GM19372 (cell line): ENCODE measurements around the gene IFI27L1.

Source experiments
- ATAC-seq: cut with Tn5 transposase; IDR thresholded peaks from one replicate; pipeline ENCODE4 v1.9.1; 2021; ENCODE audit warnings: mild to moderate bottlenecking, low read depth, moderate library complexity; ENCODE audit not compliant: unreplicated experiment

IFI27L1 gene

GRCh38 chr14:94080621-94081385 is at the start of gene IFI27L1, which contains the start of gene DDX24:
Gene IFI27L1, plus strand, starts transcription at chr14:94081310. Its CDS starts 15,628 bp downstream, at chr14:94096938.
Gene DDX24, minus strand, starts transcription at chr14:94081202. Its CDS starts 1,460 bp downstream, at chr14:94079742.
- ATAC-seq: peak; percentile 98

GRCh38 chr14:94031883-94032279 is 49.2 kb upstream of the IFI27L1 start:
- no peak for ATAC-seq

DNA sequence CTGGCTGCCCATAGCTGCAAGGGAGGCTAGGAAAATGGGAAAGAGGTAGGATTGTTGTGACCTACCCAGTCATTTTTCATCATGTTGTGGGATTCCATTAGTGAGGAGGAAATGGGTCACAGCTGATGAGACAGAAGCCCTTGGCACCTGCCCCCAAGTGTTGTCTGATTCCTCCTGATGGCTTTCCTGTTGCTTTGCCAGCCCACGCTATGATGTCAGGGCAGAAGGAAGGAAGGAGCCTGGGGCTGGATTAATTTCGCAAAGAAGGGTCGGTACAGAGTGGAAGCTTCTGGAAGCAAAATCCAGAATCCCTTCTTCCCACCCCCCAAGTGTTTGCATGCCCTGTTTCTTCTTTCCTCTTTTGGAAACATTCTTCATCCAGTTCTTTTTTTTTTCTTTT is 46.2 kb upstream of the IFI27L1 start:
- ATAC-seq: no peak

DNA sequence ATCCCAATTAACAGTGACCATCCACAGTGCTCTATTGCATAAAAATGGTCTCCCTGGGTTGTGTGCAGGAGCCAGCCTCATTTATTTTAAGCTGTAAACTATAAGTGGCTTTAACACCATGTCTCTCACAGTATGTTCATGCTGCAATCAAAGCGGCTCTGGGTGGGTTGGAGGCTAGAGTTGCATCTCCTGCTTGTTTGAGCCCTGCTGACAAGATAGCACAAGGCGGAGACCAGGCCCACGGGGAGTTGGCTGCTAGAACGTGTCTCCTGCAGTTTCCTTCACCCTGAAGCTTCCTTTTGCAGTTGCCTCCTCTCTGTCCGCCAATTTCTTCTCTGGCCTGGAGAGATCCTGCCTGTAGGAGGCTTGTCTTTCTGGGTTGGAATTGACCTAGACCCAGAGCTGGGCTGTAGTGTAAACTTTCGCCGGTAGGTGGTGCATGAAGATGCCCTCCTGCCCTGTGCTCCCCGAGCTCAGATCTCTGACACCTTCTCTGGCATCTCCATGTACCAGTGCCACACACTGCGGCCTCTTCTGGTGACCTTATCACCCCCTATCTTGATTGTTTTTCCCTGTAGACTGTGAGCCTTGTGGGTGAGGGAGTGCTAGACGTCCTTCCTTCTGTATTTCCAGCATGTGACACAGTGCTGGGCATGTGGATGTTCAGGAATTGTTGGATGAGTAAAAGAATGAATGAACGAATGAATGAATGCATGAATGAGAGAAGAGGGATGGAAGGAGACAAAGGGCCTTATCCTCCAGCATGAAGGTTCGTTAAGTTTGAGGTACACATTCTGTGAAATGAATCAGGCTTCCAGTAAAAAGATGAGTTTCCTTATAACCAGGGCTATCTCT is 44.6 kb upstream of the IFI27L1 start:
- ATAC-seq: peak; percentile 90

GRCh38 chr14:94037954-94038353 is 43.2 kb upstream of the IFI27L1 start:
- ATAC-seq: no peak

GRCh38 chr14:94038510-94038909 is 42.6 kb upstream of the IFI27L1 start:
- no peak for ATAC-seq

GRCh38 chr14:94038921-94039629 is 42.0 kb upstream of the IFI27L1 start:
- no peak for ATAC-seq

- ATAC-seq: no peak
These were observed 40.9 kb upstream of the IFI27L1 start for GRCh38 chr14:94040247-94040646.

- ATAC-seq: no peak
These were observed 40.3 kb upstream of the IFI27L1 start for GRCh38 chr14:94040796-94041195.

DNA sequence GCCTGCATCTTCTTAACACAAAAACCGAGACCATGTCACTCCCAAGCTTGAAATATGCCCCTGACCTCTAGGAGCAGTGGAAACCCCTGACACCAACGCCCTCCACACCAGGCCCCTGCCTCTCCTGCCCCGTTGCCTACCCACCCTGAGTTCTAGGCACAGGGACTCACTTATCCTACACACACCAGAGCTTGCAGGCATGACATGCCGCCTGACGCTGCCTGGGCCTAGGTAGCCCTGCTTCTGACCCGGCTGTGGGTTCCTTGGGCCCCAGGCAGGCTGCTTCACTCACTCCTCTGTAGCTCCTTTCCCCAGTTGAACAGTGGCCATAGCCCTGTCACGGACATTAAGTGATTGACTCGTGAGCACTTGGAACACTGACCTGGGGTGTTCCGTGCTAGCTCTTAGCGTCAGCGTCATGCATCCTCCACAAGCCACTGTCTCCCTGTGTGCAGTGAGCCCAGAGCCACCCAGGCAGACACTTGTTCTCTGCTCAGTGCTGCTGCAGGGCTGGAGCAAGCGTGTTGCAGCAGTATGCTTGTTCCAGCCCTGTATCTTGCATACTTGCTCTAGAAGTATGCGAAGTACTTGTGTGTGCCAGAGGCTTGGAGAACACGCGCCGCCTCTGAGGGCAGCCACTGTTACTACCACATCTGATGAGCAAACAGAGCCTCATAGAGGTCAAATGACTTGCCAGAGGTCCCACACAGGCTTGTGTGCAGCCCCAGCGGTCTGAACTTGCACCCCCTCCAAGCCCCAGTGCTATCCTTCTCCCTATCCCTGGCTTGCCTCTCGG is 39.4 kb upstream of the IFI27L1 start:
- no peak for ATAC-seq

GRCh38 chr14:94042433-94043091 is 38.5 kb upstream of the IFI27L1 start:
- no peak for ATAC-seq

DNA sequence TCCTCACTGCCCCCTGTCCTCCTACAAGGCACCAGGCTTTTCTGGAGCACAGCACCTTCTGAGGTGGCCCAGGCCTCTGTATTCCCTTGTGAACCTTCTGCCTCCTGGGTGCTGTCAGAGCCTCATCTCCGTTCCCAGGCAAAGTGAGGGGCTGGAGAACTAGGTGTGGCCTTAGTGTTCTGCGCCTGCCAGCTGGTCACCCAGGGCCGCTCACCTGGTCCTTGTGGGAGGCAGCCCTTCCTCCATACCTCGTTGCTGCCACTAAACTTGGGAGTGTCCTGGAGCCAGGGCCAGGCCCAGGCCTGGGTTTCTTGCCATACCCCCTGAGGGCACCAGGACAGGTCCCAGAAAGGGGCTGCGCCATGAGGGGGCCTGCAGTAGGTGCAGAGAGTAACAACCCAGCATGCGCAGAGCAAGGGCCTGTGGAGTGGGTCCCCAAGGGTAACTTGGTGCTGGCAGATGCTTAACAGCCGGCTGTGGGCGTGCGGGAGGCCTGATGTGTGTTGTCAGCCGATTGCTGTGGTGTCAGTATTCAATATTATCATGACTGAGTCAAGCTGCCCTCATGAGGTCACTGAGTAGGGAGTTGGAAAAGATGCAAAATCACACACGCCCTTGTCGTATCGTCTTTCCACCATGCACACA is 37.9 kb upstream of the IFI27L1 start:
- no peak for ATAC-seq

DNA sequence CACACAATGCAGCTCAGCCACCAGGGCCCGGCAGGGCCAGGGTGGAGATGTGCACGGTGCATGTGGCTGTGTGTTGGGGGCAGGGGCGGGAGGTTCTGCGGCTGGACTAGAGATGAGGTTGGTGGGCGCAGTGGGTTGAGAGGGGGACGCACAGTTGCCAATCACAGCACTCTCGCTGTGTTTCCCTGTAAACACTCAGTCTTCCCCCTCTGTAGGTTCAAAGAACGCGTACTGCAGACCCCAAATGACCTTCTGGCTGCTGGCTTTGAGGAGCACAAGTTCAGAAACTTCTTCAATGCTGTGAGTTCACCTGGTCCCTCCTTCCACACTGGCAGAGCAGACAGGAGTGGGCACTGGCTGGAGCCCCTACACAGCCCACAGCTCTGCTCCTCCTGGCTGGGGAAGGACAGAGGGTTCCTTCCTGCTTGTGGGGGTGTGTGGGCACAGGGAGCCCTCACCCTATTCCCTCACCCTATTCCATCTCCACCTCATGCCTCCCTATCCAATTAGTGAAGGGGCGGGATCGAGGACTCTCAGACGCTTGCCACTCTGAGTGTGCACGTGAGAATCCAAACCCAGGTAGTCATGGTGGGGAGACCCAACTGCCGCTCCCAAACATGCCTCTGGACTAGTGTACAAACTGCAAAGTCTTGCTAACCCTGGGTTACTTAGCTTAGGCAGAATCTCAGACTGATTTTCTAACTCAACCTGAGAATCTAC is 37.2 kb upstream of the IFI27L1 start:
- ATAC-seq: no peak

DNA sequence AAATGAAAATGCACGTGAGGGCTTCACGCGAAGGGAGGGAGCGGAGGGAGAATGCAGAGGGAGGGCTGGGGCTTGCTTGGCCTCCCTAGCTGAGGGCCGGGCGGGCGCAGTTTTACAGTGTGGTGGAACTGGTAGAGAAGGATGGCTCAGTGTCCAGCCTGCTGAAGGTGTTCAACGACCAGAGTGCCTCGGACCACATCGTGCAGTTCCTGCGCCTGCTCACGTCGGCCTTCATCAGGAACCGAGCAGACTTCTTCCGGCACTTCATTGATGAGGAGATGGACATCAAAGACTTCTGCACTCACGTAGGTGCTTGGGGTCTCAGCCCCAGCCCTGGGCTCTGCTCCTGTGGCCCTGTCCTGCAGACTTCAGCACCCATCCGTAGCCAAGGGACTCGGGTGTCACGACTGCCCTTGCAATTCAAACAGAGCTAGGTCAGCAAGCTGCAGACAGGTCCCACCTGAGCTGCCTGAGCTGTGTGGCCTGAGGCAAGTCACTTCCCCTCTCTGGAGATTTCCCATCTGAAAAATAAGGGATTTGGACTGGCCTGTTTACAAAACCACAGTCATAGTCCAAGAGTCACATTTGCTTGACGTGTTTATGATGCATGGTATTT is 36.5 kb upstream of the IFI27L1 start:
- no peak for ATAC-seq

- ATAC-seq: no peak
These were observed 36.0 kb upstream of the IFI27L1 start for GRCh38 chr14:94045101-94045500.

- ATAC-seq: no peak
These were observed 35.4 kb upstream of the IFI27L1 start for GRCh38 chr14:94045563-94046345.

DNA sequence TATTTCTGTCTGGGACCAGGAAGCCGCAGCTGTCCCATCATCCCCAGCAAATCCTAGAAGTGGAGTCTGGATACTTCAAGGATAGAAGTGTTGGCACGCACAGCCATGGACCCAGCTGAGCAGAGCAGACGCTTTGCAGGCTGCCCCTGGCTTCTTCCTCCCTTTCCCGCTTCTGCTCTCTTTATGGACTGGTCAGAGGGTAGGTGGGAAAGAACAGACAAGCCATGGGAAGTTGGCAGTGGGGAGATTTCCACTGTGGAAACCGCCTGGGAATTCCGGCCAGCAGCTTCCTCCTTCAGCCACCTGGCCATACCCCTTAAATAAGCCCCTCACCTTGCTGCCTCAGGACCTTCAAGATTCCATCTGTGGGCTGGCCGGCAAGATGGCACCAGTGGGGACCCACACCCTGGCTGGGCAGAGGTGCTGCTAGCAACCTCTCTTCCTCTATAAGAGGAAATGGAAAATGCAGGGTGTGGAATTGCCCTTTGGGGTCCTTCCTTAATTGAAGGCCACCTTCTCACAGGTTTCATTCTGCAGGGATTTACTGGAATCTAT is 34.3 kb upstream of the IFI27L1 start:
- ATAC-seq: no peak
